ENCODE results near the gene MYO15A.
A peak's percentile ranks its signal among the peaks of the same experiment; 100 is the strongest.
"Not testable (repeated sequence)": the region's sequence is repeated elsewhere in the genome, so short reads cannot be mapped to it uniquely, and the experiment has no call there.

MYO15A gene

DNA sequence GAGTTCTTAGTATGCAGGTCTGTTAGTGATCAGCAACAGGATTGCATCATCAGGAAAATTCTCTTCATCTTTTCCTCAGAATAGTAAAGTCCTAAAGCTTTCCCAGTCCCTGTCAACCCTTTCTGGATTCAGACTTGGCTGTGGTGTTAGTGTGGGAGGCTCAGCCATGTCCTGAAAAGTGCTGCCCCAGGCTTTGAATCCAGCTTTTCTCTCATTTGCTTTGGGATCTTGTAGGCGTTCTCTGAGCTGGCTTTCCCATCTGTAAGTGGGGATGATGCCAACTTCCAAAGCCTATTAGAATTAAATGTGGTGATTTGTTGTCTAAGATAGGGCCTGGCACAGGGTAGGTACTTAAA lies 78.0 kb downstream of the MYO15A start:
- no peak for FAIRE-seq

DNA sequence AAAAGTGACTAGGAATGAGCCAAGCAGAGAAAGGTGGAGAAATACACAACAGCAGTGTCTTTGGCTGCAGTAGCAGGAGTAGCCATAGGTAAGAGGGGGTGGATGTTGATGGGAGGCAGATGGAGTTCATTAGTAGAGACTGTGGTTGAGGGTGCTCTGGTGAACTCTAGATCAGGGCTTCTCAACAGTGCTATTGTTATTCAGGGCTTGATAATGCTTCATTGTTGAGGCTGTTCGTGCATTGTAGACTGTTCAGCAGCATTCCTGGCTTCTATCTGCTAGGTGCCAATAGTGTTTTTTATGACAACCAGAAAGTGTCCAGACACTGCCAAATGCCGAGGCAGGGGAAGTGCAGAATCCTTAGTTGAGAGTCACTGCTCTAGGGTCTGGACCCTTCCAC lies 78.7 kb downstream of the MYO15A start:
- FAIRE-seq, result no peak

- FAIRE-seq, result no peak
These were observed 79.5 kb downstream of the MYO15A start for GRCh38 chr17:18187821-18188761.

GRCh38 chr17:18190628-18191235 lies 82.2 kb downstream of the MYO15A start:
- no peak for FAIRE-seq

DNA sequence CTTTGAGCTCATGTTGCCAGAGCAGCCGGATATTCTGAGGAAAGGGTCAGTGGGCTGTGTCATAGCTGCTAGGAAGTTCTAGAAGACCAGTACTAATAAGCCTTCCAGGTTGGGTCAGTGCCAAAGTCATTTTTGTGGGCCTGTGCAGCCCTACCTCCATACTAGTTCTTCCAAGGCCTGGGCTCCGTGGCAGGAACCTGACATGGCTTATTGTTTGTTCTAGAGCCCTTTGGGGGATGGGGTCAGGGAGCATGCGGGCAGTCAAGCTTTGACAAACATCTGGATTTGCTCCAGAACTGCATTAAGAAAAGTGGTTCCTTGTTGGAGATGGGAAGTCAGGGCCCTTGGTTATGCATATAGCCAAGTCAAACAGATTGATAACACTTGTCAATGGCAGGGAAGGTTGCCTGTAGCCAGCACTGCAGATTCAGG lies 82.7 kb downstream of the MYO15A start:
- no peak for FAIRE-seq

DNA sequence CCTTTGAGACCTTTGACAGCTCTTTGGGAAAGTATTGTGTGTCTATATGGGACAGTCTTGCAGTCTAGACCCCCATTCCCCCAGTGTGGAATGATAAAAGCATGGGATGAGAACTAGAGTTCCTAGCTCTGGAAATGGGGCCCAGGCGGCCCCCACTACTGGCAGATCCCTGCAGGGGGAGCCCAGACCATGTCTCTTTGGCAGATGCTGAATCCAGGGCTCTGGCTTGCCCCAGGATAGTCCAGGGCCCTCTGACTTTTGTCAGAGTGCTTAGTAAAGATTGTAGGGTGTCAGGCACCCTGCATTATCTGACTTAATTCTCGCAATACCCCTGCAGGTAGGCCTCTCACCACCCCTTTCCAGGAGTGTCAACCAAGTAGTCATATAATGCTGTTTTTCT lies 83.4 kb downstream of the MYO15A start:
- FAIRE-seq, result no peak

DNA sequence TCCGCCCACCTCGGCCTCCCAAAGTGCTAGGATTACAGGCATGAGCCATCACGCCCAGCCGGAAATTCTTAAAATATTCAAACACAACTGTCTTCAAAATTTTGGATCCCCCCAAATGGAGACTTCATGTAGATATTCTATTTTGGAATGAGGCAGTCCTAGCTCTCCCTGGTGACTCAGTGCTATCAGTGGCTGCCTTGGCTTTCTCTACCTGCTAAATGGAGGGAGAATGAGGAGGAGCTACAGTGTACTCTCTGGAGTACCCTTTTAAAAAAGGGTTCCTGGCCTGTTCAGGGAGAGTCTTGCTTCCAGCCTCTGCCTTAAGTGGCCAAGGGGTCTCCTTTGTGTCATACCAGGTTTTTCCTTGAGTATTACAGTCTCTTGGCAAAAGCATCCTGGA lies 85.8 kb downstream of the MYO15A start:
- no peak for FAIRE-seq

- FAIRE-seq, result no peak
These were observed 86.2 kb downstream of the MYO15A start for GRCh38 chr17:18194804-18195203.

DNA sequence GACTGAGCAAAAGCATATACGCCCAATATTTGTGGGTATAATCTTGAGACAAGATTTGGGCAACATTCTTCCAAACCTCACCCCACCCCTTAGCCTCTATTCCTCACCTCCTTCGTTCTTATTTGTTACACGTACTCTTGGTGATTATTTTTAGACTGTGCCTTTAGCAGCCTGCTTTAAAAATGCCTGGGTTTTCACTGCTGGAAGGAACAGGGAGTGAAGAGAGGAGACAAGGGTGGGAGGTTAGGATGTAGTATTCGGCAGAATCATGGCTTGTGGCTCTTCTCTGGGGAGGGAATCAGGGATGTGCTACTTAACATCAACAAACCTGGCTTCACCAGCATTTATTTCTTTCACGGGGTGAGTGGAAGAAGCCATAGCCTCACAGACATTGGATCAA lies 86.7 kb downstream of the MYO15A start:
- FAIRE-seq, result no peak

GRCh38 chr17:18197535-18198194 lies 89.1 kb downstream of the MYO15A start:
- no peak for FAIRE-seq

GRCh38 chr17:18198530-18198929 lies 90.0 kb downstream of the MYO15A start:
- FAIRE-seq, result no peak

DNA sequence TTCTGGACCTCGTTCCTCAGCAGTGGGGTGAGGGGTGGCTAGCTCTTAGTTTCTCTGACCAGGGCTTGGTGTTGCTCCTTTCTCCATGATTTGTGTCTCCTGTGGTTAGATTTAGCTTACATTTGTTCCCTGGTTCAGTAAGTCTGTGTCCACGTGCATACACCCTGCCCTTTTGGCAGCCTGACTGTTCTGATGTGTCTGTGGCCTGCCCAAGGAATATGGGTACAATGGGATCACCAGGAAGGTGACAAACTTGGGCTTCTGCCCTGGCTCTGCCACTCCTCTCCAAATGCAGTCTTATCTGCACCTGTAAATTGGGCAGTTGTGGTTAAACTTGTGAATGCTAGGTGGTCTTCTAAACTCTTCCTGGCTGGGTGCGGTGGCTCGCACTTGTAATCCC lies 92.6 kb downstream of the MYO15A start:
- no peak for FAIRE-seq

DNA sequence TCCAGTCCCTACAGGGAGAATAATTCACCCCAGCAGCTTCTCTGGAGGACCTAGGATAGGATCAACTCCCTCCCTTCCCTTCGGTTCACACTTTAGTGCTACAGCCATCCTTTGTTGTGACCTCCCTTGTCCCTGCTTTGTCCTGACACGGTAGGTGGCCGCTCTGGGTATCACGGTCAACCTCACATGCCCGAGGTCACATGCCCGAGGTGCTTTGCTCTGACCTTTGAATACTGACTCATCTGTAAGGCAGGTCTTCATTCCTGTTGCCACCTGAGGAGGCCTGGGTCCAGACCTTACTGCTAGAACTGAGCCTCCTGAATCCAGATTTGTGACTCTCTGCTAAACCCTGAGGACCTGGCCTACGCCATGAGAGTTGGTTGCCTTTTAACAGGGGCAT lies 94.8 kb downstream of the MYO15A start:
- no peak for FAIRE-seq

GRCh38 chr17:18205861-18206260 lies 97.3 kb downstream of the MYO15A start:
- no peak for FAIRE-seq

DNA sequence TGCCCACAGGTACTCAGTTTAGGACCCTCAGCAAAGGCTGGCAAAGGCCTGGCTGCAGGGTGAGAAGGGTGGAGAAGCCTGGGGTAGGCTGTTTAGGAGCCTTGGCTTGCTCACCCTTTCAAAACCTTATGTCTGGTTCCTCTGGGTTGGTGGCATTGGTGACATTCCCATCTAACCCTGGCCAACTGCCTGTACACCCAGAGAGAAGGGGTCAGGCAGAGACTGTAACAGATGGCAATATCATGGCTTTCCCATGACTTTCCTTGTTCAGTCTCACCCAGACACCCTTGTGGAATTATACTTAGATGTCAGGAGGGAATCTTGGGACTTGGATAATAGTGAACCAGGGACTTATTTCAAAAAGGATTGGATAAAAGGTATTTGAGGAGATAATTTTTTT lies 98.4 kb downstream of the MYO15A start:
- FAIRE-seq, result no peak

GRCh38 chr17:18208092-18208491 lies 99.5 kb downstream of the MYO15A start:
- FAIRE-seq, result no peak

- no peak for FAIRE-seq
These were observed 105.2 kb downstream of the MYO15A start for GRCh38 chr17:18213666-18214270.

DNA sequence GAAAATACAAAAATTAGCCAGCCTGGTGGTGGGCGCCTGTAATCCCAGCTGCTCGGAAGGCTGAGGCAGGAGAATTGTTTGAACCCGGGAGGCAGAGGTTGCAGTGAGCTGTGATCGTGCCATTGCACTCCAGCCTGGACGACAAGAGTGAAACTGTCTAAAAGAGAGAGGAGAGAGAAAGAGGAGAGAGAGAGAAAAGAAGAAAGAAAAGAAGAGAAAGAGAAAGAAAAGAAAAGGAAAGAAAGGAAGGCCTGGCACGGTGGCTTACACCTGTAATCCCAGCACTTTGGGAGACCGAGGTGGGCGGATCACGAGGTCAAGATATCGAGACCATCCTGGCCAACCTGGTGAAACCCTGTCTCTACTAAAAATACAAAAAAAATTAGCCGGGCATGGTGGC lies 108.3 kb downstream of the MYO15A start:
- FAIRE-seq, result not testable (repeated sequence)

DNA sequence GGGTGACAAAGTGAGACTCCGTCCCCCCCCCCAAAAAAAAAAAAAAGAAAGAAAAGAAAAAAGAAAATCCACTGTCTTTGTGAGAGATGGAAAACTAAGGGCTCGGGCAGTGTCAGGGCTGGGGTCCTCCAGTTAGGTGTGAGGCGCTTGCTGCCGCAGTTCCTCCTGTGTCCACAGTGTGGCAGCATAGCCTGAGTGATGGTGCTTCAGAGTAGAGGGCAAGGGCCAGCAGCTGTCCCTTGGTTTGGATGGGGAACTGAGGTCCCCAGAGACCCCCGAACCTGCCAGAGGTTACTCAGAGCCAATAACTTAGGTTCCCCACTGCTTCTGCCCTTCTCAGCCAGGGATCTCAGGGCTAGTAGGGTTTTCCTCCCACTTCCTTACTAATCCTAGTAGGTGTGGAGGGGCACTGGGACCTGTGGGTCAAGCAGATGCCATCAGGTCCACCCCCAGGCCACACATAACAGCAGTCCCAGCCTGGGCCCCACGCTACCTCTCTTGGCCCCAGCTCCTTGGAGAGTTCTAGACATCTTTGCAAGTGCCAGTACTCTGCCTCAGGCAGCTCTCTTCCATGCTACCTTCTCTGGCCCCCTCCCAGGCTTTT lies 109.0 kb downstream of the MYO15A start:
- no peak for FAIRE-seq

DNA sequence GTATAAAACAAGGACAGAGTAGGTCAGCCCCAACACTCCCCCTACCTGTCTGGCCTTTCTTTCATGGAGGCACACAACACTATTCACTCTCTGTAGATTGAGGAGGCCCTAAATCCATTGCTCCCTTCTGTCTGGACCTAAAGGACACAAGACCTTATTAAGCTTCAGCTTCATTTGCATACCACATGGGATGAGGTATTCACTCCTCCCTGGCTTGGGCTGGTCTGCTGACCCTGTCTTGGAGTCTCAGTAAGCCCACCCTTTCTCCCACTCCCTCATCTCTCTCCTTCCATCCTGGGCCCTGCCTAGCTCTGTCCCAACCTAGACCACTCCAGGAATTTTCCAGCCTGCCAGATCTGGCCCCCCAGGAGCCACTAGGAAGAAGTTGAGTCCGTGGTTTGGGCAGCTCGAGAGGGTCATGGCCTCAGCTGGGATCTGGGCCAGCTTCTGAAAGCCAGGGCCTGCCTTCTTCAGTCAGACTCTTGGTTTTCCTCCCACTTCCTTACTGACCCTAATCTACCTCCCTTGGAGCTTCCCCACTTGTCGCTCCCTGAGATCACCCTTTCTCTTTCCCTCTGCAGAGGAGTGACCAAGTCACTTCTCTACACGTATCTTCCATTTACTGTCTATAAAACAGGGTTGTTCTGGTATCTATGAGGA lies 110.3 kb downstream of the MYO15A start:
- no peak for FAIRE-seq

DNA sequence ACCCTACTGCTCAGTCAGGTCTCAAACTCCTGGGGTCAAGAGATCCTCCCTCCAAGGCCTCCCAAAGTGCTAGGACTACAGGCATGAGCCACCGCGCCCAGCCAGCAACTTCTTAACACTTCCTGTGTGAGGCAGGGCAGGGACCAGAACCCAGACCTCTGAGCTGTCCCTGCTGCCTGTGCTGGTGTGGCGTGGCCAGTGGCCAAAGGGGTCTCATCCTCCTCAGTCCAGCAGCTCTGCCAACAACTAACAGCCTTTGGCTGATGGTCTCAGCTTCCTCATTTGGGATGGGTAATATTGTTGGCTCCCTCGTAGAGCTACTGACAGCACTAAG lies 115.5 kb downstream of the MYO15A start:
- no peak for FAIRE-seq

DNA sequence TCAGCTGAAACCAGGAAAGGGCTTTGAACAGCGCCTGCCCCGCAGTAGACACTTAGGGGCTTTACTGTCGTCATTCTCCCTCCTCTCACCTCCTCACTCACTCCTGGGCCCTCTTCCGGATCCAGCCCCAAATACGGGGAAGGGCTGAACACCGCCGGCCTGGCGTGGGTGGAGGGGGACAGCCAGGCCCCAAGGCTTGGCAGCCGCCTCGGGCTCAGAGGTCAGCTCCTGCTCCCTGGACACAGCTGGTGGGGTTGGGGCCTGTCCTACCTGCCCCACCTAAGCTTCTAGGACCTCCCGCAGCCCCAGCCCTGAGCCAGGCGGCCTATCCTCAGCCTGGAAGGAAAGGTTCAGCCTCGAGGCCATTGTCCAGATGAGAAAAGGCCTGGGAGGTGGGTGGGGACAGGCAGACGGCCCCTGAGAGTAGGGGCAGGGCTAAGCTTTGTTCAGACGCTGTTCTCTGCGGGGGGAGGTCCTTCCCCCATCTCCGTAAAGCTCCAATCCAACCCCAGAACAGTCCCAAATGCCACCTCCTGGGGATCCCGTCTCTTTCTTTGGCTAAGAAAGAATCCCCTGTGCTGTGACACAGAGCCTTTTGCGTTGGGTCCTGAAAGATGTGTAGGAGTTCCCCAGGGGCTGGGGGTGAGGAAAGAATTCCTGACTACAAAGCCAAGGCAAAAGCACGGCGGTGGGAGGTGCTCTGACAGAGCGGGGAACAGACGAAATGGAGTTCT lies 116.0 kb downstream of the MYO15A start:
- FAIRE-seq, result peak; percentile 76

Data from TTC549 (cell line).